WTC11 (cell line): Measurements from ENCODE around the gene XCL1. TPM values are rescaled to one million over a fixed set of nuclear protein-coding genes. Genes with fewer than 3 reads are reported as not detected.

Experiments used
- ATAC-seq: fragments of 200-7000 bp; cut with Tn5 transposase; 2 replicates; pipeline ENCODE4 v1.10.0; 2021; ENCODE audit warnings: mild to moderate bottlenecking, moderate library complexity
- CTCF ChIA-PET: fragments of 300-600 bp; sonication (Branson Sonifier 250); formaldehyde crosslinking; loops from one replicate; lab custom pipeline; 2021; ENCODE audit warnings: antibody characterized with exemption; lab: Charles Lee
- POLR2A ChIA-PET: fragments of 350-600 bp; sonication (Branson Sonifier 250); formaldehyde crosslinking; loops from one replicate; lab custom pipeline; 2021; ENCODE audit warnings: antibody characterized with exemption; lab: Charles Lee
- DNase-seq: peaks from one replicate; pipeline ENCODE4 v3.0.0; 2021; ENCODE audit warnings: low spot score
- H3K27ac Mint-ChIP-seq: 2 replicates; pipeline ENCODE4 v1.8.0; 2021; ENCODE audit warnings: mixed read lengths
- H3K27me3 Mint-ChIP-seq: 2 replicates; pipeline ENCODE4 v1.8.0; 2021; ENCODE audit warnings: low read depth, mild to moderate bottlenecking, moderate library complexity, mixed read lengths
- H3K36me3 Mint-ChIP-seq: 2 replicates; pipeline ENCODE4 v1.8.0; 2021; ENCODE audit warnings: mixed read lengths
- H3K4me1 Mint-ChIP-seq: 2 replicates; pipeline ENCODE4 v1.8.0; 2022; ENCODE audit warnings: mixed read lengths
- H3K4me3 Mint-ChIP-seq: 2 replicates; pipeline ENCODE4 v1.8.0; 2021; ENCODE audit warnings: mild to moderate bottlenecking, moderate library complexity, mixed read lengths
- H3K9me3 Mint-ChIP-seq: 2 replicates; pipeline ENCODE4 v1.8.0; 2021; ENCODE audit warnings: mixed read lengths
- AFF4 ChIP-seq: sonication (generic); formaldehyde crosslinking; IDR thresholded peaks from 2 replicates; pipeline ENCODE4 v1.8.1; 2023; ENCODE audit warnings: mild to moderate bottlenecking, missing genetic modification reagents, borderline replicate concordance
- ATF3 ChIP-seq: sonication (generic); formaldehyde crosslinking; conservative IDR thresholded peaks from 2 replicates; pipeline ENCODE4 v1.8.1; 2022; ENCODE audit warnings: mild to moderate bottlenecking, missing genetic modification reagents
- ATF6 ChIP-seq: sonication (generic); formaldehyde crosslinking; IDR thresholded peaks from 2 replicates; pipeline ENCODE4 v1.8.1; 2023; ENCODE audit warnings: mild to moderate bottlenecking, missing genetic modification reagents
- E2F1 ChIP-seq: sonication (generic); formaldehyde crosslinking; IDR thresholded peaks from 2 replicates; pipeline ENCODE4 v1.8.0; 2022; ENCODE audit warnings: mild to moderate bottlenecking, missing genetic modification reagents
- EMX1 ChIP-seq: fragments of 250-450 bp; sonication (Bioruptor Pico); IDR thresholded peaks from 2 replicates; pipeline ENCODE4 v1.8.0; 2021; ENCODE audit warnings: mild to moderate bottlenecking
- ERG ChIP-seq: fragments of 250-450 bp; sonication (Bioruptor Pico); IDR thresholded peaks from 2 replicates; pipeline ENCODE4 v1.8.0; 2021; ENCODE audit warnings: mild to moderate bottlenecking
- IRF1 ChIP-seq: sonication (generic); formaldehyde crosslinking; IDR thresholded peaks from 2 replicates; pipeline ENCODE4 v1.8.0; 2023; ENCODE audit warnings: missing genetic modification reagents
- JAZF1 ChIP-seq: fragments of 250-450 bp; sonication (Bioruptor Pico); IDR thresholded peaks from 2 replicates; pipeline ENCODE4 v1.9.0; 2021; ENCODE audit warnings: moderate library complexity, mild to moderate bottlenecking, inconsistent platforms
- MYBL2 ChIP-seq: sonication (generic); formaldehyde crosslinking; IDR thresholded peaks from 2 replicates; pipeline ENCODE4 v1.8.1; 2023; ENCODE audit warnings: mild to moderate bottlenecking, moderate library complexity, missing genetic modification reagents
- NFATC4 ChIP-seq: fragments of 250-450 bp; sonication (Bioruptor Pico); IDR thresholded peaks from 2 replicates; pipeline ENCODE4 v1.9.0; 2021; ENCODE audit warnings: mild to moderate bottlenecking
- NFE2L1 ChIP-seq: sonication (generic); formaldehyde crosslinking; IDR thresholded peaks from 2 replicates; pipeline ENCODE4 v1.8.1; 2023; ENCODE audit warnings: missing genetic modification reagents
- NR2C2 ChIP-seq: sonication (generic); formaldehyde crosslinking; IDR thresholded peaks from 2 replicates; pipeline ENCODE4 v1.8.0; 2022; ENCODE audit warnings: mild to moderate bottlenecking, missing genetic modification reagents
- SOX15 ChIP-seq: fragments of 250-450 bp; sonication (Bioruptor Pico); IDR thresholded peaks from 2 replicates; pipeline ENCODE4 v1.9.0; 2021; ENCODE audit warnings: mild to moderate bottlenecking
- TP53 ChIP-seq: sonication (generic); formaldehyde crosslinking; IDR thresholded peaks from 2 replicates; pipeline ENCODE4 v1.8.1; 2023; ENCODE audit warnings: mild to moderate bottlenecking, missing genetic modification reagents
- USF1 ChIP-seq: sonication (generic); formaldehyde crosslinking; IDR thresholded peaks from 2 replicates; pipeline ENCODE4 v1.8.0; 2022; ENCODE audit warnings: mild to moderate bottlenecking, missing genetic modification reagents
- USF2 ChIP-seq: sonication (generic); formaldehyde crosslinking; IDR thresholded peaks from 2 replicates; pipeline ENCODE4 v1.8.1; 2023; ENCODE audit warnings: mild to moderate bottlenecking, missing genetic modification reagents, moderate library complexity
- ZNF281 ChIP-seq: sonication (generic); formaldehyde crosslinking; IDR thresholded peaks from 2 replicates; pipeline ENCODE4 v1.8.0; 2023; ENCODE audit warnings: mild to moderate bottlenecking, missing genetic modification reagents
- ZNF416 ChIP-seq: fragments of 250-450 bp; sonication (Bioruptor Pico); IDR thresholded peaks from 2 replicates; pipeline ENCODE4 v1.9.0; 2021; ENCODE audit warnings: mild to moderate bottlenecking, inconsistent platforms
- ZSCAN18 ChIP-seq: fragments of 250-450 bp; sonication (Bioruptor Pico); IDR thresholded peaks from 2 replicates; pipeline ENCODE4 v2.1.2; 2022; ENCODE audit warnings: mild to moderate bottlenecking, moderate library complexity
- total RNA-seq: library from RNA; stranded (reverse); gene quantifications from 3 replicates; pipeline ENCODE4 v1.2.3, GENCODE V29; 2021

The XCL1 gene
- total RNA-seq, 1 experiment from 2014 or later = 1.1 TPM

- CTCF ChIA-PET = interaction anchor here (1.0 kb wide), 1 partner anchor 82 kb away, joined by 3 read pairs; no protein-coding TSS in a partner anchor
- DNase-seq = no peak
- Mint-ChIP-seq H3K4me3 (no peak overlapping the region), H3K27me3 (no peaks in the 10 kb centered on the region), H3K27ac (no peak overlapping the region), H3K36me3 (no peaks in the 10 kb centered on the region), H3K9me3 (no peaks in the 10 kb centered on the region), H3K4me1 (peaks cover 11% of the 10 kb centered on the region)
- no peak for TF ChIP-seq ATF6 (CRISPR knock-in tag)
- no peak for TF ChIP-seq ZNF416
- TF ChIP-seq ATF3 = no peak
- no peak for TF ChIP-seq NR2C2 (CRISPR knock-in tag)
- TF ChIP-seq USF2 (CRISPR knock-in tag) = no peak
- no peak for TF ChIP-seq MYBL2 (CRISPR knock-in tag)
- TF ChIP-seq E2F1 = no peak
- TF ChIP-seq AFF4 (CRISPR knock-in tag) = no peak
- TF ChIP-seq NFATC4 (CRISPR knock-in tag) = no peak
- TF ChIP-seq USF1 (CRISPR knock-in tag) = no peak
- TF ChIP-seq IRF1 (CRISPR knock-in tag) = no peak
- no peak for TF ChIP-seq ZNF281 (CRISPR knock-in tag)
- TF ChIP-seq NFE2L1 = no peak
- TF ChIP-seq SOX15 (CRISPR knock-in tag) = no peak
- TF ChIP-seq JAZF1 = no peak
- no peak for TF ChIP-seq ZSCAN18
- TF ChIP-seq TP53 (CRISPR knock-in tag) = no peak
- TF ChIP-seq ERG (CRISPR knock-in tag) = no peak
- no peak for TF ChIP-seq EMX1
- POLR2A ChIA-PET = no interaction called here
- ATAC-seq = no peak
Measured at GRCh38 chr1:168554603-168555483, 21.6 kb upstream of the XCL1 start.
